Activated T-helper 2 cell treated with anti-CD3 and anti-CD28 coated beads, Interferon-gamma antibody, Interleukin-2, Interleukin-4, amounts not matched to agents 10 μg/mL and 5 μg/mL and 100 μg/mL, durations not matched to agents 14 hours and 24 hours and 36 hours (primary cell): ENCODE results near the gene LIPC. TPM values are rescaled to one million over a fixed set of nuclear protein-coding genes. Genes with fewer than 3 reads are reported as not detected.

ENCODE experiments used
- DNase-seq: peaks from one replicate; pipeline ENCODE4 v3.0.0; 2021; ENCODE audit warnings: low spot score
- H3K27ac Mint-ChIP-seq: one replicate; pipeline ENCODE4 v1.8.0; 2021; ENCODE audit warnings: mixed read lengths
- H3K27me3 Mint-ChIP-seq: one replicate; pipeline ENCODE4 v1.8.0; 2021; ENCODE audit warnings: low read depth, mixed read lengths
- H3K36me3 Mint-ChIP-seq: one replicate; pipeline ENCODE4 v1.8.0; 2021; ENCODE audit warnings: low read depth, mixed read lengths
- H3K4me1 Mint-ChIP-seq: one replicate; pipeline ENCODE4 v1.8.0; 2021; ENCODE audit warnings: low read depth, mixed read lengths
- H3K4me3 Mint-ChIP-seq: one replicate; pipeline ENCODE4 v1.8.0; 2021; ENCODE audit warnings: low read depth, mild to moderate bottlenecking, moderate library complexity, mixed read lengths
- H3K9me3 Mint-ChIP-seq: one replicate; pipeline ENCODE4 v1.8.0; 2021; ENCODE audit warnings: mixed read lengths
- intact Hi-C: fragments of 100-400 bp; cut with micrococcal nuclease; formaldehyde crosslinking; loops from one replicate; pipeline ENCODE4 v1.15.1; 2023
- total RNA-seq: library from RNA; stranded (reverse); gene quantifications from 2 replicates; pipeline ENCODE4 v1.2.3, GENCODE V29; 2022

LIPC gene
- total RNA-seq, 1 donor from 2014 or later = 1.7 TPM

DNA sequence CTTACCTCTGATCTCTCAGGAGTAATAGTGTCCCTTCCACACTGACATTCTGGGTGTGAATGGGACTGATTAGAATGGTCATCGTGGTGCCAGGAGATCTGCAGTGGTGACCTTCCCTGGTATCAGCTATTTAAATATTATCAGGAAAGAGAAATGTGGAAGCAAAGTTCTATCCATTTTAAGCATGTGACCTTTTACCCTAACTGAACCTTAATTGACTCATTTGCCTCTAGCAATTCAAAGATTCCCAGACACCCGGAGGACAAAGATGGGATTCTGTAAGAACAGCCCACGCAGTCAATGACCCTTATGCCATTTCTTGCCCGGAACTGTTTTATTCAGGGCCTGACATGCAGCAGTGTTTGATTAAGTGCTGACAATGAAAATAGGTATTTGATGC is 10.3 kb downstream of the LIPC start:
- intact Hi-C loops = no loop called here
- peaks cover 36% of the 10 kb centered on the region for H3K4me1 Mint-ChIP-seq
- peak overlapping the region; percentile 34 for H3K27ac Mint-ChIP-seq
- no peak for DNase-seq
- no peaks in the 10 kb centered on the region for H3K9me3 Mint-ChIP-seq
- H3K27me3 Mint-ChIP-seq = no peaks in the 10 kb centered on the region
- H3K36me3 Mint-ChIP-seq = no peaks in the 10 kb centered on the region
- no peak overlapping the region for H3K4me3 Mint-ChIP-seq

DNA sequence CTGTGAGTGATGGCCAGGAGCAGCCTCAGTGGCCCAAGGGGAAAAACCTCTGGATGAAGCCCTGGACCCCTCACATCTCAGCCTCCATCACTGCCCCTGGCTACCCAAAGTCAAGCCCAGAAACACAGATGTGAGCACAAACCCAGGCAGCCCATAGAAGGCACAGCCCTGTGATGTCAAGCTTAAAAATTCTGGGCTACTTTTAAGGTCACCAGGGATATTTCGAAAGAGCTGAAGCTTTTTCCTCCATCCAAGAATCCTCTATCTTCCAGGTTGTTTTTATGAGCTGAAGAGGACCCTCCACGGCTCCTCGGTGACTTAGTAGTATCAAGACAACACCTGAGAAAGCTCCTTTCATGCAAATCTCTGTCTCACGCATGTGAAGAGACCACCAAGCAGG is 11.5 kb downstream of the LIPC start:
- no peaks in the 10 kb centered on the region for H3K9me3 Mint-ChIP-seq
- intact Hi-C loops = no loop called here
- no peaks in the 10 kb centered on the region for H3K27me3 Mint-ChIP-seq
- DNase-seq = no peak
- no peaks in the 10 kb centered on the region for H3K36me3 Mint-ChIP-seq
- no peak overlapping the region for H3K27ac Mint-ChIP-seq
- peaks cover 47% of the 10 kb centered on the region for H3K4me1 Mint-ChIP-seq
- no peak overlapping the region for H3K4me3 Mint-ChIP-seq

DNA sequence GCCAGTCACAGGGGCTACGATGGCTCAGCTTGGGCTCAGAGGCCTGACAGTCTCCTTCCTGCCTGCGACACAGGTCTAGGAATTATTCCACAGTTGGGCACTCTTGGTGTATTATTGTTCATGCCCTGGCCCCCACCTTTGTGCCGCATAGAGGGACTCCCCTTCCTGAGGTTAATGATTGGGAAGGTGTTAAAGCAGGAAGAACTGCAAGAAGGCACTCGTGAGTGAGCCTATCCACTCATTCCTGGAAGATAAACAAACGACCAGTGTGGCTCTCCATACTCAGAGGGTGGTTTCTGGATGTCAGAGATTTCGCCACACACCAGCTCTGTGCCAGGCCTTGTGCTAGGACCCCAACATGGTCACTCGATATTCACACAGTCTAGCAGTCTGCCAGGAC is 12.3 kb downstream of the LIPC start:
- H3K9me3 Mint-ChIP-seq = no peaks in the 10 kb centered on the region
- no peak for DNase-seq
- no peaks in the 10 kb centered on the region for H3K36me3 Mint-ChIP-seq
- no peak overlapping the region for H3K4me3 Mint-ChIP-seq
- H3K4me1 Mint-ChIP-seq = peaks cover 47% of the 10 kb centered on the region
- intact Hi-C loops = no loop called here
- no peak overlapping the region for H3K27ac Mint-ChIP-seq
- H3K27me3 Mint-ChIP-seq = no peaks in the 10 kb centered on the region

DNA sequence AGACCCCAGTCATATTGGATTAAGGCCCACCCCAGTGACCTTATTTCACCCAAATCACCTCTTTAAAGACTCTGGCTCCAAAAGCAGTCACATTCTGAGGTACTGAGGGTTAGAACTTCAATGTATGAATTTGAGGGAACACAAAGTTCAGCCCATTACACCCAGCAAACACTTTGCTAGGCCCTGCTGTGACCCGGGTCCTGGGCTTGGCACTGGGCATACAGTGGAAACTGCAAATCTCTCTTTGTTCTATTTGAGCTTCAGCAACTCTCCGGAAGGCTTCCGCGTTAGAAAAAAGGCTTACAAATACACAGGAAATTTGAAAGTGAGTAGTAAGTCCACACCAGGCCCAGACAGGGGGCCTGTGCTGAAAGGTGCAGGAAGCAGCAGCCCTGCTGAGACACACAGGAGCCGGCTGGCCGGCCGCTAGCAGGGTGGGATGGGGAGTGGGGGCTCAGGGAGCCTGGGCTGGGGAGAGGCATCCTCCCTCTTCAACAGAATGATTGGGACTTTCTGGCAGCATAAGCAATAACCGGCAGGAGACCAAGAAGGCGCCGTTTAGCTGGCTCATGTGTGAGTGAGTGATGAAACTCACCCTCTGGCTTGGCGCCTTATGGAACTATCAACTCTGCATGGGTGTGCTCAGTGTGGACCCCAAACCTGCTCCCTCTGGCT is 13.0 kb downstream of the LIPC start:
- Mint-ChIP-seq H3K27ac (peak overlapping the region; percentile 37), H3K4me3 (no peak overlapping the region), H3K27me3 (no peaks in the 10 kb centered on the region), H3K9me3 (no peaks in the 10 kb centered on the region), H3K4me1 (peaks cover 43% of the 10 kb centered on the region), H3K36me3 (no peaks in the 10 kb centered on the region)
- intact Hi-C loops = no loop called here
- DNase-seq = no peak

DNA sequence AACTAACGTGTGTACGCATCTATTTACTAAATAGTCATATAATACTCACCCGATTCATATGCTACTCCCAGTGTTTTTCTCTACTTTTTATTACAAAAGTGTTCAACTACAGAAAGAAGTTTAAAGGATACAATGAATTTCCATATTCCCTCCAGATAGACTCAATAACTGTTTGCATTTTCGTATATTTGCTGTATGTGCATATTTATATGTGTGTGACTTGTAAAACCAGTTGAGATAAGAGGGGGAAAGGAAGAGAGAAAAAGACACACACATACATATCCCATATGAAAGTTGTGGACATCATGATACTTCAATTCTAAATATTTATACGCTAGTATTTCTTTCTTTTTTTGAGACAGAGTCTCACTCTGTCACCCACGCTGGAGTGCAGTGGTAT is 14.1 kb downstream of the LIPC start:
- intact Hi-C loops = no loop called here
- H3K4me1 Mint-ChIP-seq = peaks cover 33% of the 10 kb centered on the region
- DNase-seq = no peak
- H3K27me3 Mint-ChIP-seq = no peaks in the 10 kb centered on the region
- no peaks in the 10 kb centered on the region for H3K36me3 Mint-ChIP-seq
- no peaks in the 10 kb centered on the region for H3K9me3 Mint-ChIP-seq
- H3K27ac Mint-ChIP-seq = no peak overlapping the region
- no peak overlapping the region for H3K4me3 Mint-ChIP-seq

DNA sequence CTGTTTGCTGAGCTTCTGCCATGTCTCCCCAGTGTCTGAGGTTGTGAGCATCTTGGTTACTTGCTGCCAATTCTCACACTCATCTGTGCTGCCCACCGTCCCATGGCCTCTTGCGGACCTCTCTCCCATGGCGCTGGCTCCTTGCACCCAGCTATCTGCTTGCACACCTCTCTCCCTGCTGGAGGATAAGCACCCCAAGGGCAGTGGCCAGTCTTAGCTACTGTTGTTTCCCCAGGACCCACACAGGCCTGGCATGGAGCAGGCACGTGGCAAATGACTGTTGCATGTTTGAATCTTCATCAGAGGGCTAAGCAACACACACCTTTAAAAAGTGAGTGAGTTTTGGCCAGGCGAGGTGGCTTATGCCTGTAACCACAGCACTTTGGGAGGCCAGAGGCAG is 14.7 kb downstream of the LIPC start:
- no peak overlapping the region for H3K4me3 Mint-ChIP-seq
- H3K4me1 Mint-ChIP-seq = peaks cover 29% of the 10 kb centered on the region
- no peaks in the 10 kb centered on the region for H3K9me3 Mint-ChIP-seq
- H3K36me3 Mint-ChIP-seq = no peaks in the 10 kb centered on the region
- intact Hi-C loops = no loop called here
- H3K27ac Mint-ChIP-seq = no peak overlapping the region
- no peaks in the 10 kb centered on the region for H3K27me3 Mint-ChIP-seq
- no peak for DNase-seq

DNA sequence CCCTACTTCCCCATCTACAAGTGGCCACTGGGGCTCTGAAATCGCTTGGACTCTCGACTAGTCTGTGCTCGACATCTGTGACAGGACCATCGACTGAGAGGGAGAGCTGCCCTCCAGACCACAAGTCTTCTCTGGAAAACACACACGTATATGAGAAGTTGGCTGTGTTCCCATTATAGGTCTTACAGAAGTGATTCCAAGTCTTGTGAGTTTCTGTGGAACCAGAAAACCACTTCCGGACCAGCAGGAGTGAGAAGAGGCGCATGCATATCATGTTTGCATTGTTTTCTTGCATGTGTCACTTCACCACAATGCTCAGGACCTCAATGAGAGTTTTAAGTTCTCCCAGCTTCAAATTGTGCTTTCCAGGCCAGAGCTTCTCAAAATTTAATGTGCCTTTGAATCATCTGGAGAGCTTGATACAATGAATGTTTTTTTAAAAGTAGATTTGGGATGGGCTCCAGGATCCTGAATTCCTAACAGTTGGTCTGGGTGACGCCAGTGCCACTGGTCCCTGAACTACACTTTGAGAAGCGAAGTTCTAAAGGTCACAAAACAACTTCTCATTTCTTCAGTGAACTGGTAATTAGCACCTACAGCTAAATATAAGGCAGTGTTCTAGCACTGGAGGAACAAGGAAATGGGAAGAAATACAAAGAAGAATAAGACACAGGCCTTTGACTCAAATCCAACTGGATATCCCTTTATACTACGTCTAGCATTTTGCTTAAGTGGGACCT is 15.7 kb downstream of the LIPC start:
- Mint-ChIP-seq H3K9me3 (no peaks in the 10 kb centered on the region), H3K27ac (peak overlapping the region; percentile 73), H3K4me1 (peaks cover 32% of the 10 kb centered on the region), H3K27me3 (no peaks in the 10 kb centered on the region), H3K4me3 (no peak overlapping the region), H3K36me3 (no peaks in the 10 kb centered on the region)
- DNase-seq = no peak
- intact Hi-C loops = no loop called here

DNA sequence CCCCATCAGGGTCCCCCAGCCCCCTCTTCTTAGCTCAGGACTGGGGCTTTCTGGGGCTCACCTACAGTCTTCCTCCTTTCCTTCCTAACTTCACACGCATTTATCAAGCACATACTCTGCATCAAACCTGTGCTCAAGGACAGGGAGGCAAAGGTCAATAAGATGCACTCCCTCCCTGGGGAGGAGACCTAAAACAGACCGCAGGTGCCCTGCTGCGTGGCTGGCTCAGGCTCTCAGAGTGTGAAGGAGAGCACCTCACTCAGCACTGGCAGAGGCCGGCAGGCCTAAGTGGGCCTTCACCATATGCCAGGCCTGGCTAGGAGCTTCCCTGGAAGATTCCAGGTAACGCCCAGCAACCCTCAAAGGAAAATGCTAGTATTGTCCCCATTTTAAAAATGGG is 16.5 kb downstream of the LIPC start:
- no peak for DNase-seq
- no peaks in the 10 kb centered on the region for H3K9me3 Mint-ChIP-seq
- peaks cover 40% of the 10 kb centered on the region for H3K4me1 Mint-ChIP-seq
- intact Hi-C loops = no loop called here
- no peak overlapping the region for H3K27ac Mint-ChIP-seq
- H3K27me3 Mint-ChIP-seq = no peaks in the 10 kb centered on the region
- H3K4me3 Mint-ChIP-seq = no peak overlapping the region
- no peaks in the 10 kb centered on the region for H3K36me3 Mint-ChIP-seq

DNA sequence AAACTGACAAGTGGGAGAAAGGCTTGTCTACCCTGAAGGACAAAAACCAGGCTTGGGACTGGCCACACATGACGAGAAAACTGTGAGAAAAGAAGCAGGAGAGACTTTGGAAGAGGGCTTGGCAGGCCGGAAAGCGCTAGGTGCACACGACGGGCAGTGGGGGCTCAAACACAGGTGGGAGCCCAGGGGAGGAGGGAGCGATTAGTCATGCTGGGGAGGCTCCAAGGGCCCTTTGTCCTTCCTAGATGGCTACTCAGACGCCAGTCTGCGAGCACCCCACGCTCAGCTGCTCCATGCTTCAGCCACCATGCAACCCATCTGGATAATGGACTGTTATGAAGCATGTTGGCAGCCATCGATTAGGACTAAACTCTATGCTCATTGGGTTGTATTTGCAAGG is 17.1 kb downstream of the LIPC start:
- H3K27me3 Mint-ChIP-seq = no peaks in the 10 kb centered on the region

DNA sequence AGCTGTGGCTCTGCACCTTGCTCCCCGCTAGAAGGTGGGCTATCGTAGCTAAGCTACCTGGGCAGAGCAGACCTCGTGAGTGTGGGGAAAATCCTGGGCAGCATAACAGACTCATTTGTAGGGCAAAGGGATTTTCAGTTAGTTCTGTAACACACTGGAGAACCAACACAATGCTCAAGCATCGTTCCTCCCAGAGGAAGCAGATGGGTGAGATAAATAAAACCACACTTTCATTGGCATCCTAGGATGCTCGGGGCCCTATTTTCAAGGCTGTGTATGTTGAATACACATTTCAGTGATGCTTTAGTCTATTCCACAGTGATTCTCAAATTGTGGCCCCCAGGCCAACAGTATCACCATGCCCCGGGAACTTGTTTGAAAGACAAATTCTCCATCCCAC is 20.0 kb downstream of the LIPC start:
- H3K4me1 Mint-ChIP-seq = peaks cover 66% of the 10 kb centered on the region
- no peak overlapping the region for H3K27ac Mint-ChIP-seq
- H3K4me3 Mint-ChIP-seq = no peak overlapping the region
- DNase-seq = no peak
- intact Hi-C loops = loop anchor here (5.0 kb wide), 1 partner anchor 295 kb away; the partner anchor contains the start of gene ADAM10
- H3K9me3 Mint-ChIP-seq = no peaks in the 10 kb centered on the region
- no peaks in the 10 kb centered on the region for H3K36me3 Mint-ChIP-seq
- no peaks in the 10 kb centered on the region for H3K27me3 Mint-ChIP-seq

More for the DNA sequence above, 17.1 kb downstream of the LIPC start:
- peaks cover 44% of the 10 kb centered on the region for H3K4me1 Mint-ChIP-seq
- intact Hi-C loops = no loop called here
- no peak overlapping the region for H3K4me3 Mint-ChIP-seq
- no peak for DNase-seq
- no peaks in the 10 kb centered on the region for H3K36me3 Mint-ChIP-seq
- H3K9me3 Mint-ChIP-seq = no peaks in the 10 kb centered on the region
- no peak overlapping the region for H3K27ac Mint-ChIP-seq

DNA sequence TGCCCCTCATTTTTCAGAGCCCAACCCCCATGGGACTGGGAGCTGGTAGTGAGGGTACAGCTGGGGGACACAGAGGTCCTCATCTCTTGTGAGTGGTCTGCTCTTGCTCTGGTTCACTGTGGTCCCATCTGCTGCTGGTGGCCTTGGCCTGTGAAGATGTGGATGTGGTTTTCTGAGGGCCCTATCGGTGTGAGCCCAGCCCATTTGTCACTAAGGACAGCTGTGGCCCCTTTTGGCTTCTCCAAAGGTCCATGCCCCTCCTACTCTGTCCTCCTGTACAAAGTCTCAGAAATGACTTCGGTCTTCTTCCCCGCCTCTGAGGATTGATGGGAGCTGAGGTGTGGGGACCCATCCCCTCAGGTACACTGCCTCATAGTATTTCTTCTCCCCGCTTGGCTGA is 21.0 kb downstream of the LIPC start:
- no peaks in the 10 kb centered on the region for H3K27me3 Mint-ChIP-seq
- H3K9me3 Mint-ChIP-seq = no peaks in the 10 kb centered on the region
- H3K4me1 Mint-ChIP-seq = peaks cover 65% of the 10 kb centered on the region
- intact Hi-C loops = loop anchor here (5.0 kb wide), 1 partner anchor 295 kb away; the partner anchor contains the start of gene ADAM10
- H3K27ac Mint-ChIP-seq = peak overlapping the region; percentile 91
- H3K4me3 Mint-ChIP-seq = no peak overlapping the region
- no peak for DNase-seq
- H3K36me3 Mint-ChIP-seq = no peaks in the 10 kb centered on the region

DNA sequence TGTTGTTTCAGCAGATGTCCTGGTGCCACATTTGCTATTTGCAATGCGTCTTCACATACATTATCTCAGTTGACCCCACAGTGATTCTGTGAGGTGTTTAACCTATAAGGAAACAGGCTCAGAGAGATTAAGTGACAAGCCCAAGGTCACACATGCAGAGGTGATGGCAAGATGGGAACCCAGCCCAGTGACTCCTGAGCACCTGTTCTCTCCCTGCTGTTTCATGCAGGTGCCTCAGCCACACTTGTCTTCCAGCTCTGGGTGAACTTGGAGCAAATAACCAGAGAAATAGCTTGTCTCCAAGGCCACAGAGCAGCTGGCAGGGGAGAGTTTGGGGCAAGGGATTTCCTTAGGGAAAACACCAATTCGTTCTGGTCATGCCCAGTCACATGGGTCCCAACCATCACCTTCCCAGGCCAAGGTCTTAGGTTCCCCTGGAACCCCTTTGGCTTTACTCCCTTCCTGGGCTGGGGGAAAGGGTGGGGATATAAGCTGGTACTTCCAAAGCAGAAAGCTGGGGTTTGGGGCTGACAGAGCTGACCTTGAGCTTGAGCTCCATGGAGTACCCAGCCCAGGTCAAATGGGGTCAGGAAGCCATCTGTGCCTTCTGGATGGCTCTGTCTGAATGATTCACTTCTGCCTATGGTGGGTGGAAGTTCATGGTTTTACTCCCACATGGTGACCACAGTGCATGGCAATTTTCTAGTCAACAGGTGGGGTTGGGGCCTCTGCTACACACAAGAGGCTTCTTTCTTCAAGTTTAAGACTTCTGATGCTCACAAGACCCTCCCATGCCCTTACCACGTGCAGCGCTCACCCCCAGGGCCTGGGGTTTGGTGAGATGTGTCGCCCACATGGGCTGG is 22.4 kb downstream of the LIPC start:
- no peak overlapping the region for H3K4me3 Mint-ChIP-seq
- H3K4me1 Mint-ChIP-seq = peaks cover 69% of the 10 kb centered on the region
- no peak for DNase-seq
- no peaks in the 10 kb centered on the region for H3K36me3 Mint-ChIP-seq
- intact Hi-C loops = loop anchor here (1.0 to 5.0 kb wide), 3 partner anchors 63 to 293 kb away; partner anchors contain the start of gene ADAM10
- peak overlapping the region; percentile 91 for H3K27ac Mint-ChIP-seq
- H3K27me3 Mint-ChIP-seq = no peaks in the 10 kb centered on the region
- H3K9me3 Mint-ChIP-seq = no peaks in the 10 kb centered on the region
